NCI-H1417 (cell line): Measurements from ENCODE around the gene BRME1.

Source experiments
- DNase-seq, 3 experiments: peaks; one replicate each; lab custom pipeline; 2025; lab: John Stamatoyannopoulos, UW

The BRME1 gene

DNA sequence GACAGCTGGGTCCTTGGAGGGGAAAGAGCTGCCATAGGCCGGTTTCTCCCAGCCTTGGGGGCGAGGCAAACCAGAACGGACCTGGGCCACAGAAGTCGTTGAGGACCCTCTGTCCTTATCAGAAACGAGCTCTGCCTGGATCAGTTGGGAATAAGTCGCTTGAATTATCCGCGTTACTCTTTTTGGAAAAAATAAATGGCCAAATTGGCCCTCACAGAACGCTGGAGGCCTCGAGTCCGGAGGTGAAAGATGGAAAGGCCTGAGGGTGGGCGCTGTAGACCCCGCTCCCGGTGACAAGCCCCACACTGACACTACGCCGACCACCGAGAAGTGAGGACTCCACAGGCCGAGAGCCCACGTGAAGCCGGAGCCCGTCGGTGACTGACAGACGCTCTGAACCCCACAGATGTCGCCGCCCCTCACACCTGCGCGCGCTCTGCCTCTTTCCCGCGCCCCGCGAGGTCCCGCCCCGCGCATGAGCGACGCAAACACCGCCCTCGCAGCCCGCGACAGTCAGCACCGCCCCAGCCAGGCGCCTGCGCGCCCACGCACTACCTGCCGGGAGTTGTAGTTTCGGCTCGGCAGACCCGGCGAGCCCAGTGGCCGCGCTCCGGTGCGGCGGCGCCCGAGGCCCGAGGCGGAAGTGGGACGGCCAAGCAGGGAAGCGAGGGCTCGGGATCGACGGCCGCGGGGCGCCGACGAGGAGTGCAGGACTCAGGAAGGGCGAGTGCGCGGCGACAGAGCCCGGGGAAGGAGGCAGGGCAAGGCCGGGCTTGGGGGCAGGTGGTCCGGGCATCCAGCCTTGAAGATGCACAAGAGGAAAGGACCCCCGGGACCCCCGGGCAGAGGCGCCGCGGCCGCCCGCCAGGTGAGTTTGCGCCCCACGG, at the start of gene BRME1, which contains the start of gene CC2D1A:
Gene BRME1, minus strand, starts transcription at position 484 of the 887 bp plus-strand sequence. CDS start 1,225 bp downstream, outside the sequence.
Gene CC2D1A, plus strand, starts transcription at position 568 of the 887 bp plus-strand sequence. Its CDS starts 241 bp downstream, at position 809.
- peak; percentile 85 to 95 (median 95) for DNase-seq

DNA sequence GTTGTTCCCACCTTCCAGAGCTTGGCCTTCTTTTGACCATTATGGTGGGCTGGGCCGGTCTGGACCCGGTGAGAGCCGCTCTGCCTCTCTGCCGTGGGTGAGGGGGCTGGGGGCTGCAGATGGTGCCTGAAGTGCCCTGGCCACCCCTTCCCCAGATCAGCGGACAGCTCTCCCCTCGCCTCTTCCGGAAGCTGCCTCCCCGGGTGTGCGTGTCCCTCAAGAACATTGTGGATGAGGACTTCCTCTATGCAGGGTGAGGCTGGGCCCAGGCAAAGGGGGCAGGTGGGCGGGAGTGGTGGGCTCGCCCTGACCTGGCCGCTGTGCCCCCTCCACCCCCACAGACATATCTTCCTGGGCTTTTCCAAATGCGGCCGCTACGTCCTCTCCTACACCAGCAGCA, 48.3 kb upstream of the BRME1 start:
- no peak for DNase-seq

DNA sequence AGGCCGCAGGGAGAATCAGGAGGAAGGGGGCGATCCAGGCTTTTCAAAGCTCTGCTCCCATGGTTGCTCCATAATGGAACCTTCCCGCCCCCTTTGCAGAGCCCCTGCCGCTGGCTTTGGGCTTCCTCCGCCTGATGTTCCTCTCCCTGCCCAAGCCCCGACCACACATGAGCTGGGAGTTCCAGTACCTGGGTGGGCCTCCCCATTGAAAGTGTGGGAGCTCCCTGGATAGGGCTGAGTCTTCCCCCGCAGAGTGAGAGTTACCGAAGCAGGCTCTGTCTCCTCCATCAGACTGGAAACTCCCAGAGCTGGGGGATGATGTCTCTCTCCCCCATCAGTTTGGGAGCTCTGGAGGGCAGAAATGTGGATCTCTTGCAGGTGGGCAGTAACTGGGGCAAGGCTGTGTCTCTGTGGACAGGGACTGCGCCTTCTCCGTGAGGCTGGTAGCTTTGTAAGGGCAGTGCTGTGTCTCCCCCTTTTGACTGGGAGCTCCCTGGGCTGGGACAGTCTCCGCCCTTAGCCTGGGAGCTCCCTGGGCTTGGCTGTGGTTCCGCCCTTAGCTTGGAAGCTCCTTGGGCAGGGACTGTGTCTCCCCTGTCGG, 47.1 kb upstream of the BRME1 start:
- DNase-seq: peak in 1 of 3 experiments; percentile 54

GRCh38 chr19:13952154-13952930, 46.4 kb upstream of the BRME1 start, which contains the start of gene DCAF15:
TSS of gene DCAF15 (plus strand) at chr19:13952509. CDS start at chr19:13952513, 4 bp downstream.
- DNase-seq: peak; percentile 97 to 100 (median 100)

DNA sequence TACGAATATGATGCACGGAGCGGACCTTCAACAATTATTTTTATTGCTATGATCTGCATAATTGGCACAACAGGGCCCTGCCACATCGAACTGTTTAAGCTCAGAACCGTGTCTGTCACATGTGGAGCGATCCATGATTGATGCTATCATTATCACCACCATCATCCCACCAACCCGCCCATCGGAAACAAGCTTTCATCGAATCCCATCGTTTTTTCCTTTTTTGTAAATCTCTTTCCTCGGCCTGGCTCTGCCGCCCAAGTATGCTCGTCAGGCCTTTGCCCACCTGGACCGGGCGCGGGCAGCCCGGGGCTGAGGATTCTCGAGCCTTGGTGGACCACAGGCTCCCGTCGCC, 45.9 kb upstream of the BRME1 start:
- DNase-seq: no peak

DNA sequence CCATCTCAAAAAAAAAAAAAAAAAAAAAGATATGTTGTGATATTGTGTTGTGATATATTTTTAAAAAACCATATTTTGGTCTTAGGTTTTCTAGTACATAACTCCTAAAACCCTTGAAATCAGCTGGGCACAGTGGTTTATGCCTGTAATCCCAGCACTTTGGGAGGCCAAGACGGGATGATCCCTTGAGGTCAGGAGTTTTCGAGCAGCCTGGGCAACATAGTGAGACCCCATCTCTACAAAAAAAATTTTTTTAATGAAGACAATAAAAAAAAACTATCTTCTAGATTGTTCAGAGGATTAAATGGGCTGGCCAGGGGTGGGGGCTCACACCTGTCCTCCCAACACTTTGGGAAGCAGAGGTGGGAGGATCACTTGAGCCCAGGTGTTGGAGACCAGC, 45.1 kb upstream of the BRME1 start:
- no peak for DNase-seq

GRCh38 chr19:13946414-13946813, 40.5 kb upstream of the BRME1 start:
- DNase-seq: no peak

GRCh38 chr19:13942023-13942684, 36.2 kb upstream of the BRME1 start:
- no peak for DNase-seq

DNA sequence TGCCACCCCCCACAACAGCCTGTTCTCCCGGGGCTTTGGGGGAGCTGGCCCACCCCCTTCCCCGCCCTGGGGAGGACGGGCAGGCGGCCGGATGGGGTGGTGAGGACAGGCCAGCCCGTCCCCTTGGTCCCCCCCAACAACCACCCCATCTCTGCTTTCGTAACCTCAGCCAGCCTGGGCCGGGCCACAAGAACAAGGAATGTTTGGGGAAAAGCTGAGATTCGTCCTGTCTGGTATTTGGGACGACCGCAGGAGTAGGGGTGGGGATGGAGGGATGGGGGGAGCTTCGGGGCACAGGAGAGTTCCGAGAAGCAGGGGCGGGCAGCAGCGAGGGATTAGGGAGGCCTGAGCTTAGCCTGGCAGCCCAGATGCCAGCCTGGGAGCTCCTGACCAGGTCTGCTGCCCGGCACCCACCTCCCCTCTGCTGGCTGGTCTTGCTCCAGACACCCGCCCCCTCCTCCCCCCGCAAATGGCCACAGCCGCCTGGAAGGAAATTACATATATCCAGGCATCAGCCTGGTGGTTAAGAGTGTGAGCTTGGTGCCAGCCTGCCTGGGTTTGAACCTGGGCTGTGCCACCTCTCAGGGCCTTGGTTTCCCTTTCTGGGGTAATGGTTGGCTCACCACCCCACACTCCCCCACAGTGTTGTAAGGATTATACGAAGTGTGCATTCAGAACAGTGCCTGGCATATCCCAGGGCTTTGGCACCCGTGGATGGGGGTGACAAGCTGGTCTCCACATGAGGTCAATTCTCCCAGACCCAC, 32.6 kb upstream of the BRME1 start, which contains the start of gene PODNL1:
Gene PODNL1, minus strand, starts transcription at position 117 of the 764 bp plus-strand sequence. CDS start 236 bp downstream, outside the sequence.
- DNase-seq: no peak

GRCh38 chr19:13937479-13938300, 31.8 kb upstream of the BRME1 start:
- peak in 2 of 3 experiments; percentile 31 to 48 for DNase-seq

GRCh38 chr19:13935765-13936510, 30.0 kb upstream of the BRME1 start:
- peak in 1 of 3 experiments; percentile 20 for DNase-seq

GRCh38 chr19:13934785-13935109, 28.8 kb upstream of the BRME1 start:
- no peak for DNase-seq

GRCh38 chr19:13932911-13933393, 27.0 kb upstream of the BRME1 start:
- no peak for DNase-seq

DNA sequence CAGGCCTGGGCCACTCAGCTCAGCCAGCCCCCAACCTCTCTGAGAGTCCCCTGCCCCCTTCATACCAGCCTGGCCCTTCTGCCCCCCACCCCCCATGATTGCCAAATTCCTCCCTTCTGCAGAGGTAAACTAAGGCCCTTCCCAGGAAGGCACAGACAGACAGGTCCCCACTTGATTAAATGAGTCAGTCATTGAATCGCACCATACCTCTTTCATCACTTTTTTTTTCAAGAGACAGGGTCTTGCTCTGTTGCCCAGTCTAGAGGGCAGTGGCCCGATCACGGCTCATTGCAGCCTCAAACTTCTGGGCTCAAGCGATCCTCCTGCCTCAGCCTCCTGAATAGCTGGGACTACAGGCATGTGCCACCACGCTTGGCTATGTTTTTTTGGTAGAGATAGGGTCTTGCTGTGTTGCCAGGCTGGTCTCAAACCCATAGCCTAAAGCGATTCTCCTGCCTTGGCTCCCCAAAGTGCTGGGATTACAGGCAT, 26.3 kb upstream of the BRME1 start:
- DNase-seq: no peak

DNA sequence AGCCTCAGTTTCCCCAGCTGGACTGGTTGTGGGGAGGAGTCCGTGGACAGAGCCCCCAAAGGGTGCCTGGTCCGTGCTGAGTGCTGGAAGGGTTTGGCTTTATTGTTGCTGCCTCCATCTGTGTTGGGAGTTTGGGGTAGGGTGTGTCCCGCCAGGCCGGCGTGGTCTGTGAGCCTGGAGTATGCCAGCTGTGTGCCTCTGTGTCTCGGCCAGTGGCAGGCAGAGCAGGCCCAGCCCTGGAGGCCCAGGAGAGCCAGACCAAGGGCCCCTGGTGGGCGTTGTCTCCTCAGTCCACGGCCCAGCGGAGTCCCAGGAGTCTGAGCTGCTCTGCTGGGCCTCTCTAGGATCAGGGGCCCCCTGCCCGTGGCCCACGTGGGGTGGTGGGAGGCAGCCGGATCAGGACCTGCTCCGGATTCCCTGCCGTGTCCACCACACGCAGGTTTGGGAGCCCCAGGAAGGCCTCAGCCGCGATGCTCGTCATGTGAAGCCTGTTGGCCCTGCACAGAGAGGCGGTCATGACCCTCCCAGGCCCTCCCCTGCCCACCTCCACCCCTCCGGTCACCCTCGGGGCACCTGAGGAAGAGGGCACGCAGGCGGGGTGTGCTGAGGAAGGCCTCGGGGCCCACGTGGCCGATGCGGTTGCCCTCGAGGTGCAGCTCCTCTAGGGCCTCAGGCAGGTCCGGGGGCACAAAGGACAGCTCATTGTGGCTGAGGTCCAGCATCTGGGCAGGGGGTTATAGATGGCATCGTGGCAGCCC, 25.7 kb upstream of the BRME1 start:
- no peak for DNase-seq

DNA sequence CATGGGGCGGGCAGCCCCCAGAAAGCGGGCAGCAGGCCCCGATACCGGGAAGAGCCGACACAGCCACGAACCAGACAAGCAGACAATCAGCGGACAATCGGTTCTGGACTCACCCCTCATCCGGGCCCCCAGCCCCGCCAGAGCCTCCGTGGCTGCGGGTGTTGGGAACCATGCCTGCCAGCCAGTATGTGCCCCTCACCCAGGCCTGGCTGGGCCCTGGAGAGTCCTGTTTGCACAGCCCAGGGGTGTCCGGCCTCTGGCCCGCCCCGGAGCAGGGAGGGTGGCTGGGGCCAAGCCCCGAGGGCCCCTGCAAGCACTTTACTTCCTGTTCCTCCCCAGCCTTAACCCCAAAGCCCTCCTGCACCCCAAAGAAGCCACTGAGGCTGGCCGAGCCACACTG, 24.5 kb upstream of the BRME1 start:
- no peak for DNase-seq

DNA sequence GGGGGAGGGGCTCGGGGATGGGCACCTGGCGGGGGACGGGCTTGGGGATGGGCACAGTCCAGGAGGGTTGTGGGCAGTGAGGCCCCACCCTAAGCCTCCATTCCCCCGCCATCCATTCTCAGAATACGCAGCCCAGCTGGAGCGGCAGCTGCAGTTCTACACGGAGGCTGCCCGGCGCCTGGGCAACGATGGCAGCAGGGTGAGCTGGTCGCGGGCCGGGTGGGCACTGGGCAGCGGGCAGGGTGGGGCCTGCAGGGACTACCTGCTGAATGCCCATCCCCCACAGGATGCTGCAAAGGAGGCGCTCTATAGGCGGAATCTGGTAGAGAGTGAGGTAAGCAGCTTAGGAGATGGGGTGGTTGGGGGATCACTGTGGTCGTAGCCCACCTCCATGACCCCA, 24.0 kb upstream of the BRME1 start:
- peak in 2 of 3 experiments; percentile 20 to 52 for DNase-seq

DNA sequence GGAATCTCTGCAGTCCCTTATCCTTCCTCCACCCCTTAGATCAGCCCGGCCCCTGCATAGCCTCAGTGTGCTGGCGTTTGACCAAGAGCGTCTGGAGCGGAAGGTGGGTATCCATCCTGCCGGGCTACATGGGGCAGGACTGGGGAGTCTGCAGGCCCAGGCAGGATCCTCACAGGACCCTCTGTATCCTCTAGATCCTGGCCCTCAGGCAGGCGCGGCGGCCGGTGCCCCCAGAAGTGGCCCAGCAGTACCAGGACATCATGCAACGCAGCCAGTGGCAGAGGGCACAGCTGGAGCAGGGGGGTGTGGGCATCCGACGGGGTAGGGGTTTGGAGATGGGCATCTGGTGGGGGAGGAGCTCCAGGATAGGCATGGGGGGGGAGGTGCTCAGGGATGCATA, 23.4 kb upstream of the BRME1 start:
- DNase-seq: peak in 1 of 3 experiments; percentile 11
